NCI-H2107 (cell line): ENCODE measurements around the gene RPL13.
"Not testable (repeated sequence)": the region's sequence is repeated elsewhere in the genome, so short reads cannot be mapped to it uniquely, and the experiment has no call there.

Experiments used
- DNase-seq: peaks from one replicate; lab custom pipeline; 2025; lab: John Stamatoyannopoulos, UW

The RPL13 gene

GRCh38 chr16:89577055-89577759 is 16.7 kb downstream of the RPL13 start:
- no peak for DNase-seq

GRCh38 chr16:89579351-89579750 is 18.9 kb downstream of the RPL13 start:
- DNase-seq = no peak

GRCh38 chr16:89581045-89581695 is 20.7 kb downstream of the RPL13 start:
- no peak for DNase-seq

GRCh38 chr16:89581861-89582563 is 21.5 kb downstream of the RPL13 start:
- no peak for DNase-seq

GRCh38 chr16:89582614-89583196 is 22.2 kb downstream of the RPL13 start:
- no peak for DNase-seq

DNA sequence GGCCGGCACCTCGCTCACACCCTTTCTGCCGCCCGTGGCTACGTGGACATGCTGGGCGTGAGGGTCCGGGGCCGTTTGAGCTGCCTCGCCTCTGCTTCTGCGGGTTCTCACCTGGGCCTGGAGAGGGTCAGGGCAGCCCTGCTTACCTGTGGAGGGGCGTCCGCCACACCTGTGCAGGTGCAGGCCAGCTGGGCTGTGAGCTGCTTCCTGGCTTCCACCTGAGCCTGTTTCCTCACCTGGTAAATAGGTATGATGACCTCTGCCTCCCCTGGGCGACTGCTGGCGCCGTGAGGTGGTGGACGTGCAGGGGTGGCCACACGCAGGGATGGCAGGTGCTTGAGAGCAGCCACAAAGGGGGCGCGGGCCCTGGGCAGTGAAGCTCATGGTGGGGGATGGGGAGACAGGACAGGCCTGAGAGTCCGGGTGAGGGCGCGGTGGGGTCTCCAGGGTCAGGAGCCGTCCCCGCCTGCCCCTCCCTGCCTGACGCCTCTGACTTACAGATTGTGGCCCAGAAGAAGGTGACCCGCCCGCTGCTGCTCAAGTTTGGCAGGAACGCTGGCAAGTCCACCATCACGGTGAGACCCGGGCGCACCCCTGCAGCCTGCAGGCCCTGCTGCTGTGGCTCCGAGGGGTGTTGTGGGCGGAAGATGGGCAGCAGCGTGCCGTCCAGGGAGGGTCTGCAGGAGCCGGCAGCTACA is 22.9 kb downstream of the RPL13 start:
- DNase-seq = no peak

GRCh38 chr16:89583895-89584644 is 23.6 kb downstream of the RPL13 start:
- DNase-seq = no peak

DNA sequence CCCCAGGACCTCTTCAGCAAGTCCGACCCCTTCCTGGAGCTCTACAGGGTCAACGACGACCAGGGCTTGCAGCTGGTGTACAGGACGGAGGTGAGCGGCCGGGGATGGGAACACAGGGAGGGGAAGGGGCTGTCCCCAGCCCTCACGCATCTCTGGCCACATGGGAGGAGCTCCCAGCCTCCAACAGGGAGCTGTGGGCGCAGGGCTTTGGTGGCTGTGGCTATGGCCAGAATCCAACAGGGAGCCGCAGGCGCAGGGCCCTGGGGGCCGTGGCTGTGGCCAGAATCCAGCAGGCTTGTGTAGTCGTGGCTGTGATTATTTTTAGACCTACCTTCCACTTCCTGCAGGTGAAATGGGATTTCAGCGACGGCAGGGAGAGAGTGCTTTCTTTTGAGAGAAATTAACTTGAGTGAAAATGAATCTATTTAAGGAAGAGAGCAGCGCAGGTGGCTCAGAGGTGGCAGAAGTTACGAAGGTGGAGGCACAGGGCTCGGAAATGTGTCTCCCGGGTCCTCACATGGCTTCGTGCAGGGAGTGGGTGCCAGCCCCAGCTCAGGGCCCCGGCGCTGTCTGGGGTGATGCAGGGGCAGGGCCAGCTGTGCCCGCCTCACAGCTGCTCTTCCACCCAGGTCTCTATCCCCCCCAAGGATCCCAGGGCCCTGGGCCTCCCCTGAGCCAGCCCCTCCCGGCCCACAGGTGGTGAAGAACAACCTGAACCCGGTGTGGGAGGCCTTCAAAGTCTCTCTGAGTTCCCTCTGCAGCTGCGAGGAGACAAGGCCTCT is 24.5 kb downstream of the RPL13 start:
- DNase-seq = no peak

GRCh38 chr16:89586218-89586617 is 25.7 kb downstream of the RPL13 start:
- DNase-seq = no peak

- DNase-seq = no peak
Measured at GRCh38 chr16:89586853-89587252, 26.4 kb downstream of the RPL13 start.

GRCh38 chr16:89587676-89588075 is 27.2 kb downstream of the RPL13 start:
- DNase-seq = not testable (repeated sequence)

- DNase-seq = no peak
Measured at GRCh38 chr16:89588413-89589109, 28.1 kb downstream of the RPL13 start.

DNA sequence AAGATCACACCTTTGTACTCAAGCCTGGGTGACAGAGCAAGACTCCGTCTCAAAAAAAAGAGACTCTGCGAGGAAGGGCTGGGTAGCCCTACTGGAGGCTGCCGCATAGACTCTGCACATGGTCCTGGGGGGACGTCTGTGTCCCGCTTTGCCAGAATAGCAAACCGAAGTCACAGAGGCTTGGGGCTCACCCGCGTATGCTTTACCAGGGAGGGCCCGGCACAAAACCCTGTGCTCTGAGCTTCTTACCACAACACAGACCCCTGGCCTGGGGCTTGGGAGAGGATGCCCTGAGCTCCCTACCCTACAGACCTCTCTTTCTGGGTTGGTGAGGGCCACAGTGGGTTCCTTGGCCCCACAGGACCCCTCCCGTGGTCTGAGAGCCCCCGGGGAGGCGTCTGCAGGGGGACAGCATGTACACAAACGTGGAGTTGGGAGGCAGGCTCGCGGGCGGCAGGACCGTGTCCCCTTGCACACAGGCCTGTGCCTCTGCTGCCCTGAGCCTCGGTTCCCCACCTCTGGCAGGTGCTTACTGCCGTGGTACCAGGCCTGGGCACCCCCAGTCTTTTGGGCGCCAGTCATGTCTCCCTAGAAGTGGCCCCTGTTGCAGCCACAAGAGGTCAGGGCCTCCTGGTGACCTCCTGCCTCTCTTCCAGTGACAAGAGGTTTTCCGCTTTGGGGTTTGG is 28.9 kb downstream of the RPL13 start:
- no peak for DNase-seq

DNA sequence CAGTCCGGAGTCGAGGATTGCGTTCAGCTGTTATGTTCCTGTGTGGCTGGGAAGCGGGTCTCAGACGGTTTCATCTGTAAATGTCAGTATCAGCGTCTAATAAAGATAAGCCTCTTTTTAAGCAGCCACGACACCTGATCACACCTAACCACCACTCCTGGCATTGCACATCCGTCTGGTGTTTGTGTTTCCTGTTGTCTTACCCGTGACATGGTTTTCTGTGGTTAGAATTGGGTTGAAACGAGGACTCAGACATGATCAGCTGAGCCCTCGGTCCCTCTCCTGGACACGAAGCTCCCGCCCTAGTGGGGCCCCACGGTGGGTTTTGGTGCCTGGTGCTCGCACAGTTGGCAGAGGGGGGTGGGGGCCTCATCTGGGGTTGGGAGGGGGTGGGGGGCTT is 33.4 kb downstream of the RPL13 start:
- DNase-seq = no peak

DNA sequence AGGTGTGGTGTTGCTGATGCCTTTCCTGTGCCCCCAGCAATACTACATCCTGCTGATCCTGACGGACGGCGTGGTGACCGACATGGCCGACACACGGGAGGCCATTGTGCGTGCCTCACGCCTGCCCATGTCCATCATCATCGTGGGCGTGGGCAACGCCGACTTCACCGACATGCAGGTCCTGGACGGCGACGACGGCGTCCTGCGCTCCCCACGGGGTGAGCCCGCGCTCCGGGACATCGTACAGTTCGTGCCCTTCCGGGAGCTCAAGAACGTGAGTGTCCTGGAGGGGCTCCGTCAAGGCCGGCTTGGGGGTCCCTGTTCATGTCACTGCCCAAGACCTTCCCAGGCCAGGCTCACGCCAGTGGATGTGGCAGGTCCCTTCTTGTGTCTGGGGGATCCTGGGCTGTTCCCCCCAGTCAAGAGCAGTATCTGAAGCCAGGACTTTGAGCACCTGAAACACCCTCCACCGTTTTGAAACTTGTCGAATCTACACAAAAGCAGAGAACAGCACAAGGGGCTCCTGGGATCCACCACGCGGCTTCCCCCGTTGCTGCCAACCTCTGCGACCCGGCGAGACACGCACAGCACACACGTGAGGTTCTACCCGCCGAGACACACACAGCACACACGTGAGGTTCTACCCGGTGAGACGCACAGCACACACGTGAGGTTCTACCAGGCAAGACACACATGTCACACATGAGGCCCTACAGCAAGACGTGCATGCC is 35.0 kb downstream of the RPL13 start:
- DNase-seq = no peak

- no peak for DNase-seq
Measured at GRCh38 chr16:89596061-89596689, 35.7 kb downstream of the RPL13 start.

DNA sequence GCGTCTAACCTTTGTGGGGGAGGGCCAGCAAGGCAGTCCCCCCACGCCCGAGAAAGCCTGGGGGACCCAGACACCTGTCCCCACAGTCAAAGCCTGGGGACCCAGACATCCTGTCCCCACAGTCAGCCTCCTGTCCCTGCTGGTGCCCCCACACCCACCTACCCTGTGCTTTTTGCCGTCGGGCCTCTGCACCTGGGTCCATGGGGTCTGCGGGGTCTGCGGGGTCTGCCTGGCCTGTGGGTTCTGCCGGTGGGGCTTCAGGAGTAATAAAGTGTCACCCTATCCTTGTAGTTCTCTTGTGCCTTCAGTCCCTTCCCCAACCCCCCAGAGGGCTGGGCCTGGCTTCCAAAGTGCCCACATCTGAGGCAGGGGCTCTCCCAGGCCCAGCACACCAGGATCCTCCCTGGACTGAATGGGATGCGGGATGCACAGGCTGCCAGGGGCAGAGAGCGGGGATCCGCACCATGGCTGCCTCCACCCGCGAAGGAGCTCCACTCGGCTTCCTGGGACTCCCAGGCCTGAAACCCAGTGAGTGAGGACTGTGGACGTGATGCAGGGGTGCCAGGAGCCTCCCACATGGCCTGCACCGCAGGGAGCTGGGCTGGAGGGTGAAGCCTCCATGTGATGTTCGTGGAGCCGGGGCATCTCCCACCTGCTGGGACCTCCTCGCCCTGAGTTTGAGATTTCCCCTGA is 36.6 kb downstream of the RPL13 start:
- DNase-seq = no peak

DNA sequence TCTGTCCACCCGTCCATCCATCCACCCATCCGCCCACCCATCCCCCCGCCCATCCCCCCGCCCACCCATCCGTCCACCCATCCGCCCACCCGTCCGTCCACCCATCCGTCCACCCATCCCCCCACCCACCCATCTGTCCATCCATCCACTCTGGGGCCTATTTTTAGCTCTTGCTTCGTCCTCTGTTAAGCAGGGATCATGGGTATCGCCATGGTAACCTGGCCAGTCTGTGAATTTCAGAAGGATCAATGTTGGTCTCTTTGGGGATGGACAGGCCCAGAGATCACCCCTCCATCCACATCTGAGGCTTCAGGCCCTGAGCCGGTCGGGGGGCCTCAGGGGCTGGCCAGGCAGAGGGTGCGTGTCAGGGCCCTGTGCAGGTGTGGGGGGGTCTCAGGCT is 37.7 kb downstream of the RPL13 start:
- no peak for DNase-seq
